Stimulated activated CD4-positive, alpha-beta T cell treated with anti-CD3 and anti-CD28 coated beads, Interleukin-12 subunit alpha, Interleukin-12 subunit beta, amount 100 ng/mL, for 24 hours (primary cell): ENCODE results near the gene TTC33.
A peak's percentile ranks its signal among the peaks of the same experiment; 100 is the strongest.
"Not testable (repeated sequence)": the region's sequence is repeated elsewhere in the genome, so short reads cannot be mapped to it uniquely, and the experiment has no call there.

Experiments used
- DNase-seq, 2 experiments: peaks; one replicate each; pipeline ENCODE4 v3.0.0-alpha.2; 2020; ENCODE audit warnings: low read depth in 2 of 2

Gene TTC33, protein sequence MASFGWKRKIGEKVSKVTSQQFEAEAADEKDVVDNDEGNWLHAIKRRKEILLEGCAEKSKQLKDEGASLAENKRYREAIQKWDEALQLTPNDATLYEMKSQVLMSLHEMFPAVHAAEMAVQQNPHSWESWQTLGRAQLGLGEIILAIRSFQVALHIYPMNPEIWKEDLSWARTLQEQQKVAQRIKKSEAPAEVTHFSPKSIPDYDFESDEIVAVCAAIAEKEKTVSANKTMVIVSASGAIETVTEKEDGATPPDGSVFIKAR

GRCh38 chr5:40755407-40756365 is at the start of gene TTC33:
TTC33 (minus strand) TSS chr5:40755961; CDS start chr5:40747018, 8,943 bp downstream.
- DNase-seq: peak; percentile 92 to 94

- DNase-seq: no peak
Measured at GRCh38 chr5:40801771-40802562, 46.2 kb upstream of the TTC33 start.

- DNase-seq: no peak
Measured at GRCh38 chr5:40799258-40799657, 43.5 kb upstream of the TTC33 start.

DNA sequence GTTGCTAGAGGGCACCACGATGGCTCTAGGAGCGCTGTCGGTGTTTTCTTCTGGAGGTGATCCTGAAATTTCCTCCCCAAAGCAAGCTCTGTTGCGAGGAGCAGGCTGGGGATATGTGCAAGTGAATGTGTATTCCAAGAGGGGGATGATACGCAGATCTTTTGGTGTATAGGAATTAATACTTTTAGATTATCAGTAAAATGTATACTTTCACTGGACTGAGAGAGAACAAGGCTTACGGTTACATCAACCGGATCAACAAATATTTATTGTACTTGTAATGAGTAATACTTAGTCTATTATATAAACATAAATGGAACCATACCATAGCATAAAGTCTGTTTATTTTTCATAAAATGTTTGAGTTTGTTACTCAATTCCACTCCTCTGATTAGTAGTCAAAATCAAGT is 43.0 kb upstream of the TTC33 start:
- no peak for DNase-seq

DNA sequence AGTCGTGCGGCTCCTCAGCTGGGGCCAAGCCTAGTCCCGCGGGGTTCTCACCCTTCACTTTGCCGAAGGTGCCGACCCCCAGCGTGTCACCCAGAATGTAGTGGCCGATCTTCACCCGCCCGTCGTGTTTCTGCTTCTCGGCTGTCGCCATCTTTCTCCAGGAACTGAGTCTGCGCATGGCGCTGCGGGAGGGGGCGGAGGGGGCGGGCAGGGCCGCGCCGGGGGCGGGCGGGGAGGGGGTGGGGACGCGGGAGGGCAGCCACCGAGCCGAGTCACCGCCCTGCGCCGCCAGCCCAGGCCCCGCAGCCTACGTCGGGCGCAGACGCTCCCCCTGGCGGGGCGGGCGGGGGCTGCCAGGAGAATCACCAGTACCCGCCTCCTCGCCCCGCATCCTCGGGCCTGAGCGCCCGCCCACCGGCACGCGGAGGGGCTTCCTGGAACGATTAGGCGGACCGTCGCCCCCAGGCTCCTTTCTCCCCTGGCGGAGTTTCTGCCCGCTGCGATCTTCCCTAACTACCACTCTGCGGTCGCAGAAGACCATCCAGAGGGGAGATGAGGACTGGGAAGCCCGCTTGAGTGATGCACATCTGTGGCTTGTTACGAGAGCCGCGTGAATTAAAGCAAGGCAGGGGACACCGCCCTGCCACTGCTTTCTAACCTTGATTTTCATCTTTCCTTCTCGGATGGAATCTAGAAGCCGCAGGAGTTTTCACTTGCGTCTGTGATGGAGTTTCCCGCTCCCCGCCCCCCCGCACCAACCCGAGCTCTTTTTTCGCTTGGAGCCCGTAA is 42.4 kb upstream of the TTC33 start, which contains the start of gene PRKAA1:
Gene PRKAA1, minus strand, starts transcription at position 363 of the 789 bp plus-strand sequence. Its CDS starts 185 bp downstream, at position 178.
- DNase-seq: peak; percentile 75 to 80

- peak; percentile 52 to 73 for DNase-seq
Measured at GRCh38 chr5:40797273-40798011, 41.7 kb upstream of the TTC33 start.

DNA sequence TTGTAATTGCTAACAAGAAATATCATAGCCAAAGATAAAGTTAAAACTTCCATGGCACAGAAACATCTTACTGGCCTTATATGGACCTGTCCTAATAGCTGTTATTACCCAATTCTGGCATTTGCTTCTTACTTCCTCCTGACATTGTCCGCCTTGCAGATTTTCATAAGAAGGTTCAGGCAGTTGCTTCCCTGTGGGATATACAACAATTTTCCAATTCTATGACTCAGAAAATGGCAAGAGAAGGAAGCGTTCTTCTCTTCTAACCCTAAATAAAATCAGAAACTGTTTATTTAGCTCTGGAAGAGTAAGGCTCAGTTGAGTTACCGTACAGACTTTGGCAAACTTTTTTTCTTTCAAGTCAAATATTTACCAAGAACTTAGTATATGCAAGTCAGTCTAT is 40.7 kb upstream of the TTC33 start:
- DNase-seq: no peak

GRCh38 chr5:40794877-40795276 is 39.1 kb upstream of the TTC33 start:
- not testable (repeated sequence) for DNase-seq

- DNase-seq: not testable (repeated sequence)
Measured at GRCh38 chr5:40794340-40794739, 38.6 kb upstream of the TTC33 start.

DNA sequence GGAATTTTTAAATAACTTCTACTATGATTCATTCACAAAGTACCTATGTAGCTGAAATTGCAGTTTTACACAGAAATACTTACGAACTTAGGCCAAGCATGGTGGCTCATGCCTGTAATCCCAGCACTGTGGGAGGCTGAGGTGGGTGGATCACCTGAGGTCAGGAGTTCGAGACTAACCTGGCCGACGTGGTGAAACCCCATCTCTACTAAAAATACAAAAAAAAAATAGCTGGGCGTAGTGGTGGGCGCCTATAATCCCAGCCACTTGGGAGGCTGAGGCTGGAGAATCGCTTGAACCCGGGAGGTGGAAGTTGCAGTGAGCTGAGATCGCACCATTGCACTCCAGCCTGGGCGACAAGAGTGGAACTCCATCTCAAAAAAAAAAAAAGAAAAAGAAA is 36.9 kb upstream of the TTC33 start:
- not testable (repeated sequence) for DNase-seq

DNA sequence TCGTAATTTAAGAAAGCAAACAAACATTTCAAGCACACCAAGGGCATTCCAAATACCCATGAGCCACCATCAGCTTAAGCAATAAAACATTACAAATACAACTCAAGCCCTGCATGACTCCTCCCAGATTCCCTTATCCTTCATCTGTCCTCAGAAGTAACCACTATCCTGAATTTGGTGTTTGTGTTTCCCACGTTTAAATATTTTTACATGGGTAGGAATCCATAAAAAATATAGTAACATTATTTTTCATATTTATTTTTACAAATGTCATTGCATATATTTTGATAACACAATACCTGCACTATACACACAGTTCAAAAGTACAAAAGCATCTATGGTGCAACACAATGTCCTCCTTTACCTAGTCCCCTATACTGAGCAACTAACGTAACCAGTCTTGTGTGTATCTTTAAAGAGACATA is 36.0 kb upstream of the TTC33 start:
- no peak for DNase-seq

- DNase-seq: no peak
Measured at GRCh38 chr5:40790947-40791593, 35.3 kb upstream of the TTC33 start.

GRCh38 chr5:40788941-40789340 is 33.2 kb upstream of the TTC33 start:
- not testable (repeated sequence) for DNase-seq

- DNase-seq: no peak
Measured at GRCh38 chr5:40787986-40788385, 32.2 kb upstream of the TTC33 start.

GRCh38 chr5:40786664-40787063 is 30.9 kb upstream of the TTC33 start:
- not testable (repeated sequence) for DNase-seq

- no peak for DNase-seq
Measured at GRCh38 chr5:40784916-40785315, 29.2 kb upstream of the TTC33 start.

- no peak for DNase-seq
Measured at GRCh38 chr5:40784027-40784653, 28.4 kb upstream of the TTC33 start.

DNA sequence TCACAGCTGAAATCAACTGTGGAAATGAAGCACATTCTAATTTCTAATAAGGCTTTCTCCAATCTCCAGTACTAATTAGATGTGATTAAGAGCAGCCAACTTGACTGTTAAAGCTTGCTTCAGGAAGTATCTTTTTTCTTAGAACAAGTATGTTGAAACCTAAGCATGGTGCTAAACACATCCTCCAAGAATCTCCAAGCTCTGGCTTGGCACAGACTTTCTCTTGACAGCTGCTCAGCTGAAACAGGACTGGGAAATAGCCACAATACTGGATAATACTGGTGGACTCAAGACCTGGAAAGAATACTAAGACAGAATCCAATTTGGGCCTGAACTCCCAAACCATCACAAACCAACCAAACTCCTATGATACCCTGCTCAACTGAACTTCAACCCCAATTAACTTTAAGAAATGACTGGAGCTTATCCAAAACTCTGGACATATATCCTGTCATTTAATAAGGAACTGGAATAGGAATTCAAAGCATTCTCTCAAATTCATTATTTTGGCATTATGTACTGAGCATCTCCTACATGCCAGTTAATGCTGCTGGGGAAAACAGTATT is 26.2 kb upstream of the TTC33 start:
- no peak for DNase-seq

- no peak for DNase-seq
Measured at GRCh38 chr5:40780858-40781257, 25.1 kb upstream of the TTC33 start.
